Measurements from ENCODE around the gene ZGPAT.

Gene ZGPAT

GRCh38 chr20:63744158-63744557 lies 36.3 kb downstream of the ZGPAT start:
- no peak overlapping the region for H3K9ac ChIP-seq (ENCODE audit: low read depth, low read length, poor library complexity)
- H2BK5ac ChIP-seq (ENCODE audit: low read length), result no peak overlapping the region
- H2BK15ac ChIP-seq (ENCODE audit: low read length), result no peak overlapping the region
- H3K4me1 ChIP-seq (ENCODE audit: control insufficient read depth in 2 of 2, insufficient read depth in 1 of 2, low read depth in 1 of 2, low read length in 2 of 2), result peaks cover 6 to 7% of the 10 kb centered on the region in 2 donors
- H3K4ac ChIP-seq (ENCODE audit: low read length), result no peak overlapping the region
- DNase-seq (ENCODE audit: low spot score), result no peak
- no peak overlapping the region for H2AFZ ChIP-seq (ENCODE audit: low read length)
- no peak overlapping the region for H3K14ac ChIP-seq (ENCODE audit: low read length)
- H3K18ac ChIP-seq (ENCODE audit: low read length), result no peak overlapping the region
- H3K27me3 ChIP-seq (ENCODE audit: control insufficient read depth in 3 of 3, insufficient read depth in 3 of 3, low read depth in 1 of 3, low read length in 3 of 3), result no peaks in the 10 kb centered on the region
- no peak overlapping the region for H2BK120ac ChIP-seq (ENCODE audit: low read depth, low read length)
- peaks cover 10 to 60% of the 10 kb centered on the region in 2 donors for H3K36me3 ChIP-seq (replicated peaks in 1 of 2; ENCODE audit: control insufficient read depth in 2 of 2, insufficient read depth in 2 of 2, low read length in 2 of 2)
- H3K4me2 ChIP-seq (ENCODE audit: insufficient read depth, low read length, poor library complexity, severe bottlenecking), result no peak overlapping the region
- H2BK12ac ChIP-seq (ENCODE audit: low read length), result no peak overlapping the region
- H4K91ac ChIP-seq (ENCODE audit: low read depth, low read length, poor library complexity), result no peak overlapping the region
- H3K27ac ChIP-seq (replicated peaks; ENCODE audit: low read length), result no peak overlapping the region
- H3K23ac ChIP-seq (ENCODE audit: low read depth, low read length, poor library complexity), result no peak overlapping the region
- no peak overlapping the region for H4K8ac ChIP-seq (ENCODE audit: low read depth, low read length)
- H3K9me3 ChIP-seq (replicated peaks in 1 of 2; ENCODE audit: control insufficient read depth in 2 of 2, insufficient read depth in 1 of 2, low read depth in 1 of 2, low read length in 2 of 2), result no peaks in the 10 kb centered on the region
- no CpG with 5 or more reads among the region's 4 CpGs for WGBS, 2 donors (ENCODE audit: extremely low coverage in 2 of 2, insufficient read length in 2 of 2, insufficient replicate concordance in 1 of 2)
- no peak overlapping the region for H2AK5ac ChIP-seq (ENCODE audit: low read depth, low read length)
- H3K4me3 ChIP-seq (ENCODE audit: low read length in 2 of 2), result no peak overlapping the region
- H3K79me1 ChIP-seq (ENCODE audit: low read depth, low read length), result peaks cover 17% of the 10 kb centered on the region

DNA sequence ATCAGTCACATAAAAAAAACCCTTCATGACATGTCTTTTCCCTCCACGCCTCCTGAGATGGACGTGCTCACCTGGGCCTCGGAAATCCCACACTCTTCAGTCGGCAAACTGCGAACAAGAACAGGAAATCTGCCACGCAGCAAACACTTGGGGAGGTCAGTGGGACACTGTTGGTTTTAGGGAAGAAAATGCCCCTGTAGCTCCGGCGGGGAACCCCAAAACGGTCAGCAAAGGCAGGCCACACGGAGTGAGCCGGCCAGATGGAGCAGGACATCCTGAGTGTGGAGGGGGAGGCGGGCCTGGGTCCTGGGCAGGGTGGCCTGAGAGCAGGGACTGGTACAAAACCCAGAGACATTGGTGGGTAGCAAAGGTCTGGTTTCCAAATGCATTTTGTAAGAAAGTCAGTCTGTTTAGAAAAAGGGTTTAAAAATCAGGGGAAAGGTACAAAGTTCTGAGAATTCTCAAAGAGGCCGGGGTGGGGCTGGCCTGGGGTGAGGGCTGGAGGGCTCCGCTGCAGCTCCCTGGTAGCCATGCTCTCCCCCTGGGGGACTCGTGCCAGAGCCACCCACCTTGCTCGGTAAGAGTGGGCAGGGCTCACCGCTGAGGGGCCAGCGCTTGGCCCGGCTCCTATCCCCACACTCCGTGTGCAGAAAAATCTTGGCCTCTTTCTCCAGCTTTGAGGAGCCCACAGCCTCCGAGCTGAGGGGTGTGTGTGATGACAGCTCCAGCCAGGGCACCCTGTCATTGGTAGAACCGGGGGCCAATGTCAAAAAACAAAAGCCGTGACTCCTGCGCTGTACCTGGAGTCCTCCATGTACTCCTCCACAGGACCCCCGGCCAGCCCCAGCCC lies 37.0 kb downstream of the ZGPAT start:
- Histone ChIP-seq H2BK15ac (ENCODE audit: low read length) (no peak overlapping the region), H3K79me1 (ENCODE audit: low read depth, low read length) (peaks cover 17% of the 10 kb centered on the region), H3K4ac (ENCODE audit: low read length) (no peak overlapping the region), H2AK5ac (ENCODE audit: low read depth, low read length) (peak overlapping the region; percentile 37), H2BK120ac (ENCODE audit: low read depth, low read length) (no peak overlapping the region), H2AFZ (ENCODE audit: low read length) (no peak overlapping the region), H3K9me3 (replicated peaks in 1 of 2; ENCODE audit: control insufficient read depth in 2 of 2, insufficient read depth in 1 of 2, low read depth in 1 of 2, low read length in 2 of 2) (no peaks in the 10 kb centered on the region), H3K23ac (ENCODE audit: low read depth, low read length, poor library complexity) (peak overlapping the region; percentile 85), H3K4me3 (ENCODE audit: low read length in 2 of 2) (no peak overlapping the region), H3K9ac (ENCODE audit: low read depth, low read length, poor library complexity) (no peak overlapping the region), H2BK5ac (ENCODE audit: low read length) (no peak overlapping the region), H3K36me3 (replicated peaks in 1 of 2; ENCODE audit: control insufficient read depth in 2 of 2, insufficient read depth in 2 of 2, low read length in 2 of 2) (peaks cover 10 to 63% of the 10 kb centered on the region in 2 donors), H3K27ac (replicated peaks; ENCODE audit: low read length) (no peak overlapping the region), H4K8ac (ENCODE audit: low read depth, low read length) (no peak overlapping the region), H3K18ac (ENCODE audit: low read length) (no peak overlapping the region), H3K4me2 (ENCODE audit: insufficient read depth, low read length, poor library complexity, severe bottlenecking) (no peak overlapping the region), H3K4me1 (ENCODE audit: control insufficient read depth in 2 of 2, insufficient read depth in 1 of 2, low read depth in 1 of 2, low read length in 2 of 2) (peaks cover 6 to 7% of the 10 kb centered on the region in 2 donors), H4K91ac (ENCODE audit: low read depth, low read length, poor library complexity) (no peak overlapping the region), H3K14ac (ENCODE audit: low read length) (peak overlapping the region; percentile 56), H3K27me3 (ENCODE audit: control insufficient read depth in 3 of 3, insufficient read depth in 3 of 3, low read depth in 1 of 3, low read length in 3 of 3) (no peaks in the 10 kb centered on the region), H2BK12ac (ENCODE audit: low read length) (no peak overlapping the region)
- WGBS, 2 donors (ENCODE audit: extremely low coverage in 2 of 2, insufficient read length in 2 of 2, insufficient replicate concordance in 1 of 2), result no CpG with 5 or more reads among the region's 25 CpGs
- no peak for DNase-seq (ENCODE audit: low spot score)

- Histone ChIP-seq H3K23ac (ENCODE audit: low read depth, low read length, poor library complexity) (peak overlapping the region; percentile 85), H4K91ac (ENCODE audit: low read depth, low read length, poor library complexity) (no peak overlapping the region), H3K9me3 (replicated peaks in 1 of 2; ENCODE audit: control insufficient read depth in 2 of 2, insufficient read depth in 1 of 2, low read depth in 1 of 2, low read length in 2 of 2) (no peaks in the 10 kb centered on the region), H4K8ac (ENCODE audit: low read depth, low read length) (no peak overlapping the region), H3K4ac (ENCODE audit: low read length) (peak overlapping the region; percentile 11), H3K36me3 (replicated peaks in 1 of 2; ENCODE audit: control insufficient read depth in 2 of 2, insufficient read depth in 2 of 2, low read length in 2 of 2) (peaks cover 10 to 69% of the 10 kb centered on the region in 2 donors), H3K27me3 (ENCODE audit: control insufficient read depth in 3 of 3, insufficient read depth in 3 of 3, low read depth in 1 of 3, low read length in 3 of 3) (no peaks in the 10 kb centered on the region), H2BK12ac (ENCODE audit: low read length) (no peak overlapping the region), H3K14ac (ENCODE audit: low read length) (peak overlapping the region; percentile 38), H3K27ac (replicated peaks; ENCODE audit: low read length) (no peak overlapping the region), H3K18ac (ENCODE audit: low read length) (peak overlapping the region; percentile 64), H3K79me1 (ENCODE audit: low read depth, low read length) (peaks cover 17% of the 10 kb centered on the region), H2BK15ac (ENCODE audit: low read length) (no peak overlapping the region), H2BK120ac (ENCODE audit: low read depth, low read length) (no peak overlapping the region), H3K9ac (ENCODE audit: low read depth, low read length, poor library complexity) (peak overlapping the region; percentile 77), H2AFZ (ENCODE audit: low read length) (no peak overlapping the region), H3K4me1 (ENCODE audit: control insufficient read depth in 2 of 2, insufficient read depth in 1 of 2, low read depth in 1 of 2, low read length in 2 of 2) (peaks cover 6 to 7% of the 10 kb centered on the region in 2 donors), H3K4me3 (ENCODE audit: low read length in 2 of 2) (no peak overlapping the region), H2BK5ac (ENCODE audit: low read length) (no peak overlapping the region), H3K4me2 (ENCODE audit: insufficient read depth, low read length, poor library complexity, severe bottlenecking) (no peak overlapping the region), H2AK5ac (ENCODE audit: low read depth, low read length) (peak overlapping the region; percentile 37)
- no CpG with 5 or more reads among the region's 15 CpGs for WGBS, 2 donors (ENCODE audit: extremely low coverage in 2 of 2, insufficient read length in 2 of 2, insufficient replicate concordance in 1 of 2)
- DNase-seq (ENCODE audit: low spot score), result no peak
Measured at GRCh38 chr20:63745424-63745805, 37.6 kb downstream of the ZGPAT start.

DNA sequence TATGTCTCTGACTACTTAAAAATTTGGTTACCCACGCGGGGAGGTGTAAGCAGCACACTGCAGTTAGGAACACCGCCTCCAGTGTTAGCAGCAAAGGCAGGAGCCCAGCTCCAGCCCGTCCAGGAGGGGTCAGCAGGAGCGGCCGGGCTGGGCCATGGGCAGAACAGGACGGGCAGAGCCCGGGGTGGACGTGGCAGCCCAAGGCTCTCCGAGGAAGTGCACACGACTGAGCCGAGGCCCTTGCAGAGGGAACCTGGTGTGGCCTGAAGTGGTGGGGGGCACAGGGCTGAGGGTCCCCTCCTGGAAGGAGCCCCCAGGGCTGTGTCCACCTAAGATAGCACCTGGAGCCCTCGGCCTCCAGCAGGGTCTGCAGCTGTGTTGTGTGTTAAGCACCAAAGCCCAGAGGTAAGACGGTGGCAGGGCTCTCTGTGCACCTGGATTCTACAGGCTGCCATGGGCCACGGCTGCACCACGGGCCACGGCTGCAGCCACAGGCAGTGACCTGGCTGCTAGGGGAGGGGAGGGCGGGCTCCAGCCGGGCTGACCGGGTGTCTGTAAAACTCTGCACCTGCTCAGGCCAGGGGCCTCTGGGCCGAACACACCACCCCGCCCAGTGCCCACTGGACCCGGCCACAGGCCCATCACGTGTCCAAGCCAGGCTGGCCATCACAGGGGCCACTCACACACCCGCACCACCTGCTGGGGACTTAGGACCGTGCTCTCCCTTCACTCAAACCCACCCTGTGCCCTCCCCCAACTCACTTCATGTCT lies 38.3 kb downstream of the ZGPAT start:
- H2BK12ac ChIP-seq (ENCODE audit: low read length), result peak overlapping the region; percentile 22
- no CpG with 5 or more reads among the region's 26 CpGs for WGBS, 2 donors (ENCODE audit: extremely low coverage in 2 of 2, insufficient read length in 2 of 2, insufficient replicate concordance in 1 of 2)
- H3K14ac ChIP-seq (ENCODE audit: low read length), result no peak overlapping the region
- H3K4me1 ChIP-seq (ENCODE audit: control insufficient read depth in 2 of 2, insufficient read depth in 1 of 2, low read depth in 1 of 2, low read length in 2 of 2), result peaks cover 9 to 12% of the 10 kb centered on the region in 2 donors
- H3K4me2 ChIP-seq (ENCODE audit: insufficient read depth, low read length, poor library complexity, severe bottlenecking), result no peak overlapping the region
- H2AFZ ChIP-seq (ENCODE audit: low read length), result no peak overlapping the region
- H2BK5ac ChIP-seq (ENCODE audit: low read length), result peak overlapping the region; percentile 13
- peak overlapping the region; percentile 28 for H2AK5ac ChIP-seq (ENCODE audit: low read depth, low read length)
- no peak overlapping the region for H2BK120ac ChIP-seq (ENCODE audit: low read depth, low read length)
- no peaks in the 10 kb centered on the region for H3K9me3 ChIP-seq (replicated peaks in 1 of 2; ENCODE audit: control insufficient read depth in 2 of 2, insufficient read depth in 1 of 2, low read depth in 1 of 2, low read length in 2 of 2)
- H3K79me1 ChIP-seq (ENCODE audit: low read depth, low read length), result peaks cover 13% of the 10 kb centered on the region
- H3K4ac ChIP-seq (ENCODE audit: low read length), result no peak overlapping the region
- no peak overlapping the region for H4K91ac ChIP-seq (ENCODE audit: low read depth, low read length, poor library complexity)
- H3K9ac ChIP-seq (ENCODE audit: low read depth, low read length, poor library complexity), result no peak overlapping the region
- peaks cover 10 to 69% of the 10 kb centered on the region in 2 donors for H3K36me3 ChIP-seq (replicated peaks in 1 of 2; ENCODE audit: control insufficient read depth in 2 of 2, insufficient read depth in 2 of 2, low read length in 2 of 2)
- peak overlapping the region; percentile 85 for H3K23ac ChIP-seq (ENCODE audit: low read depth, low read length, poor library complexity)
- H3K27me3 ChIP-seq (ENCODE audit: control insufficient read depth in 3 of 3, insufficient read depth in 3 of 3, low read depth in 1 of 3, low read length in 3 of 3), result no peaks in the 10 kb centered on the region
- no peak overlapping the region for H2BK15ac ChIP-seq (ENCODE audit: low read length)
- H3K18ac ChIP-seq (ENCODE audit: low read length), result no peak overlapping the region
- no peak for DNase-seq (ENCODE audit: low spot score)
- H3K27ac ChIP-seq (replicated peaks; ENCODE audit: low read length), result no peak overlapping the region
- H3K4me3 ChIP-seq (ENCODE audit: low read length in 2 of 2), result no peak overlapping the region
- H4K8ac ChIP-seq (ENCODE audit: low read depth, low read length), result peak overlapping the region; percentile 82

All from neuronal stem cell (in vitro differentiated cells).